Tibial nerve (tissue), 4 donors: Measurements from ENCODE around the gene MTCL3.

ENCODE experiments used
- EP300 ChIP-seq, 2 donors: sonication (generic); formaldehyde crosslinking; IDR thresholded peaks; one replicate each; pipeline ENCODE4 v1.6.1; 2017; ENCODE audit warnings: antibody characterized with exemption in 2 of 2, mild to moderate bottlenecking in 1 of 2
- POLR2A ChIP-seq, 2 donors: fragments of 450-650 bp; IDR thresholded peaks; one replicate each; pipeline ENCODE4 v1.6.1; 2017; ENCODE audit warnings: antibody characterized with exemption in 2 of 2, mild to moderate bottlenecking in 2 of 2, moderate library complexity in 2 of 2
- TF ChIP-seq, protein P1 (sequence below), 5 experiments: fragments of 200-600 bp in 3 of 5; fragments of 450-650 bp in 2 of 5; sonication (generic) in 3 of 5; IDR thresholded peaks; one replicate each; pipeline ENCODE4 v1.5.1; 2016 to 2019; ENCODE audit warnings: antibody characterized with exemption in 5 of 5, mild to moderate bottlenecking in 3 of 5, moderate library complexity in 2 of 5

DNA sequence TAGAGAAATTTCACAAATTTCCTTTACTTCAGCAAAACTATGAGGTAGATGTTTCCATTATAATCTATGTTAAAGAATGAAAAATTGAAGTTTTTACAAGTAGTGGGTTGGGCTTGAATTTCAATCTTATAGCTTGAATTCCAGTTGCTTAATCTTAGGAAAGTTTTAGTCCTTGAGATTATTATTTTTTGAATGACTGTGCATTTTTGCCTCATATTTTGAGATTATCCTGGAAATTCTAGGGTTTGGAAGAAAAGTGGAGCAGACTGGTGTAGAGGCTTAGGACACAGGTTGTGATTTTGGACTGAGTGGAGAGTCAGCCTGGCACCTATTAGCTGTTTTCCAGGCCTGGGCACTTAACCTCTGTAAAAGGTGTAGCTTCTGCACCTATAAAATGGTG is 5.7 kb downstream of the MTCL3 start:
- TF ChIP-seq, protein P1, sequence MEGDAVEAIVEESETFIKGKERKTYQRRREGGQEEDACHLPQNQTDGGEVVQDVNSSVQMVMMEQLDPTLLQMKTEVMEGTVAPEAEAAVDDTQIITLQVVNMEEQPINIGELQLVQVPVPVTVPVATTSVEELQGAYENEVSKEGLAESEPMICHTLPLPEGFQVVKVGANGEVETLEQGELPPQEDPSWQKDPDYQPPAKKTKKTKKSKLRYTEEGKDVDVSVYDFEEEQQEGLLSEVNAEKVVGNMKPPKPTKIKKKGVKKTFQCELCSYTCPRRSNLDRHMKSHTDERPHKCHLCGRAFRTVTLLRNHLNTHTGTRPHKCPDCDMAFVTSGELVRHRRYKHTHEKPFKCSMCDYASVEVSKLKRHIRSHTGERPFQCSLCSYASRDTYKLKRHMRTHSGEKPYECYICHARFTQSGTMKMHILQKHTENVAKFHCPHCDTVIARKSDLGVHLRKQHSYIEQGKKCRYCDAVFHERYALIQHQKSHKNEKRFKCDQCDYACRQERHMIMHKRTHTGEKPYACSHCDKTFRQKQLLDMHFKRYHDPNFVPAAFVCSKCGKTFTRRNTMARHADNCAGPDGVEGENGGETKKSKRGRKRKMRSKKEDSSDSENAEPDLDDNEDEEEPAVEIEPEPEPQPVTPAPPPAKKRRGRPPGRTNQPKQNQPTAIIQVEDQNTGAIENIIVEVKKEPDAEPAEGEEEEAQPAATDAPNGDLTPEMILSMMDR (IDR thresholded peaks at IDR 0.05), result no peak
- TF ChIP-seq POLR2A (IDR thresholded peaks at IDR 0.05) (no peak), EP300 (IDR thresholded peaks at IDR 0.05) (no peak)
